Activated naive CD4-positive, alpha-beta T cell treated with anti-CD3 and anti-CD28 coated beads, Interleukin-2, amount 50 U/mL, for 72 hours (primary cell): ENCODE data around the gene ADAM12. TPM values are rescaled to one million over a fixed set of nuclear protein-coding genes. Genes with fewer than 3 reads are reported as not detected.
A peak's percentile ranks its signal among the peaks of the same experiment; 100 is the strongest.

Experiments
- ATAC-seq, 2 donors: fragments of 150-1000 bp; cut with Tn5 transposase; 2 replicates each; pipeline ENCODE4 v1.10.0; 2021; ENCODE audit warnings: mild to moderate bottlenecking in 2 of 2, moderate library complexity in 2 of 2
- DNase-seq, 2 donors: peaks; one replicate each; pipeline ENCODE4 v3.0.0; 2021 to 2022; ENCODE audit warnings: low spot score in 2 of 2
- H3K27ac Mint-ChIP-seq, 2 donors: one replicate each; pipeline ENCODE4 v1.8.0; 2022; ENCODE audit warnings: mild to moderate bottlenecking in 2 of 2, mixed read lengths in 2 of 2
- H3K36me3 Mint-ChIP-seq, 2 donors: one replicate each; pipeline ENCODE4 v1.8.0; 2022; ENCODE audit warnings: mixed read lengths in 2 of 2
- H3K9me3 Mint-ChIP-seq, 2 donors: one replicate each; pipeline ENCODE4 v1.8.0; 2022; ENCODE audit warnings: mixed read lengths in 2 of 2
- total RNA-seq, 2 donors: library from RNA; stranded (reverse); gene quantifications; one replicate each; pipeline ENCODE4 v1.2.3, GENCODE V29; 2022

ADAM12 gene
- total RNA-seq, 2 donors from 2014 or later: 0.32 to 1.2 TPM

- ATAC-seq (no peak), DNase-seq (no peak)
- H3K36me3 Mint-ChIP-seq: no peaks in the 10 kb centered on the region
- no peak overlapping the region for H3K27ac Mint-ChIP-seq
- H3K9me3 Mint-ChIP-seq: peaks cover 2 to 3% of the 10 kb centered on the region in 2 donors
Observed at GRCh38 chr10:126155528-126155927, 232.7 kb downstream of the ADAM12 start.

- DNase-seq (no peak), ATAC-seq (no peak)
- peaks cover 5 to 6% of the 10 kb centered on the region in 2 donors for H3K9me3 Mint-ChIP-seq
- H3K27ac Mint-ChIP-seq: no peak overlapping the region
- no peaks in the 10 kb centered on the region for H3K36me3 Mint-ChIP-seq
Observed at GRCh38 chr10:126153711-126154628, 234.3 kb downstream of the ADAM12 start.

GRCh38 chr10:126147866-126148587, 240.2 kb downstream of the ADAM12 start:
- no peak for DNase-seq

GRCh38 chr10:126146771-126147170, 241.5 kb downstream of the ADAM12 start:
- no peaks in the 10 kb centered on the region for H3K36me3 Mint-ChIP-seq

More at GRCh38 chr10:126147866-126148587, 240.2 kb downstream of the ADAM12 start:
- Mint-ChIP-seq H3K27ac (no peak overlapping the region), H3K9me3 (peaks cover 9 to 10% of the 10 kb centered on the region in 2 donors), H3K36me3 (no peaks in the 10 kb centered on the region)
- no peak for ATAC-seq

GRCh38 chr10:126143117-126143516, 245.2 kb downstream of the ADAM12 start:
- H3K9me3 Mint-ChIP-seq: peaks cover 5 to 9% of the 10 kb centered on the region in 2 donors
- no peak overlapping the region for H3K27ac Mint-ChIP-seq
- DNase-seq: no peak
- no peak for ATAC-seq
- no peaks in the 10 kb centered on the region for H3K36me3 Mint-ChIP-seq

More at GRCh38 chr10:126146771-126147170, 241.5 kb downstream of the ADAM12 start:
- Mint-ChIP-seq H3K27ac (no peak overlapping the region), H3K9me3 (peaks cover 11 to 14% of the 10 kb centered on the region in 2 donors)
- ATAC-seq (no peak), DNase-seq (no peak)

- peaks cover 8 to 12% of the 10 kb centered on the region in 2 donors for H3K9me3 Mint-ChIP-seq
Observed at GRCh38 chr10:126140746-126141273, 247.5 kb downstream of the ADAM12 start.

GRCh38 chr10:126137562-126138221, 250.6 kb downstream of the ADAM12 start:
- no peak overlapping the region for H3K27ac Mint-ChIP-seq
- DNase-seq (no peak), ATAC-seq (no peak)
- H3K9me3 Mint-ChIP-seq: peaks cover 5 to 8% of the 10 kb centered on the region in 2 donors
- H3K36me3 Mint-ChIP-seq: no peaks in the 10 kb centered on the region

More at GRCh38 chr10:126140746-126141273, 247.5 kb downstream of the ADAM12 start:
- no peaks in the 10 kb centered on the region for H3K36me3 Mint-ChIP-seq
- no peak overlapping the region for H3K27ac Mint-ChIP-seq
- DNase-seq: no peak
- ATAC-seq: no peak

- ATAC-seq (no peak), DNase-seq (no peak)
- H3K9me3 Mint-ChIP-seq: peaks cover 3 to 8% of the 10 kb centered on the region in 2 donors
- H3K36me3 Mint-ChIP-seq: no peaks in the 10 kb centered on the region
- H3K27ac Mint-ChIP-seq: peak overlapping the region in 1 of 2 donors; percentile 57
Observed at GRCh38 chr10:126135941-126136595, 252.2 kb downstream of the ADAM12 start.

GRCh38 chr10:126135177-126135576, 253.1 kb downstream of the ADAM12 start:
- Mint-ChIP-seq H3K36me3 (no peaks in the 10 kb centered on the region), H3K27ac (no peak overlapping the region), H3K9me3 (peaks cover 3 to 8% of the 10 kb centered on the region in 2 donors)
- no peak for DNase-seq
- no peak for ATAC-seq

GRCh38 chr10:126133906-126134656, 254.2 kb downstream of the ADAM12 start:
- H3K27ac Mint-ChIP-seq: no peak overlapping the region
- peaks cover 3 to 8% of the 10 kb centered on the region in 2 donors for H3K9me3 Mint-ChIP-seq
- ATAC-seq (no peak), DNase-seq (no peak)
- H3K36me3 Mint-ChIP-seq: no peaks in the 10 kb centered on the region

GRCh38 chr10:126133082-126133620, 255.1 kb downstream of the ADAM12 start:
- no peak overlapping the region for H3K27ac Mint-ChIP-seq
- no peak for ATAC-seq
- H3K36me3 Mint-ChIP-seq: no peaks in the 10 kb centered on the region
- peaks cover 7 to 8% of the 10 kb centered on the region in 2 donors for H3K9me3 Mint-ChIP-seq
- DNase-seq: no peak

- no peak for ATAC-seq
Observed at GRCh38 chr10:126131341-126131740, 256.9 kb downstream of the ADAM12 start.

GRCh38 chr10:126130271-126130710, 258.0 kb downstream of the ADAM12 start:
- ATAC-seq (no peak), DNase-seq (no peak)
- no peak overlapping the region for H3K27ac Mint-ChIP-seq
- peaks cover 4 to 9% of the 10 kb centered on the region in 2 donors for H3K9me3 Mint-ChIP-seq
- H3K36me3 Mint-ChIP-seq: no peaks in the 10 kb centered on the region

More at GRCh38 chr10:126131341-126131740, 256.9 kb downstream of the ADAM12 start:
- no peak for DNase-seq
- Mint-ChIP-seq H3K9me3 (peaks cover 4 to 9% of the 10 kb centered on the region in 2 donors), H3K36me3 (no peaks in the 10 kb centered on the region), H3K27ac (peak overlapping the region in 1 of 2 donors; percentile 44)

GRCh38 chr10:126129026-126129425, 259.3 kb downstream of the ADAM12 start:
- Mint-ChIP-seq H3K9me3 (peaks cover 4 to 9% of the 10 kb centered on the region in 2 donors), H3K36me3 (no peaks in the 10 kb centered on the region), H3K27ac (no peak overlapping the region)
- ATAC-seq (no peak), DNase-seq (no peak)

- Mint-ChIP-seq H3K36me3 (no peaks in the 10 kb centered on the region), H3K9me3 (peaks cover 4 to 9% of the 10 kb centered on the region in 2 donors), H3K27ac (peak overlapping the region in 1 of 2 donors; percentile 4)
- DNase-seq: no peak
- ATAC-seq: no peak
Observed at GRCh38 chr10:126128581-126128980, 259.7 kb downstream of the ADAM12 start.
